ENCODE data around the gene SERPINA9. TPM values are rescaled to one million over a fixed set of nuclear protein-coding genes. Genes with fewer than 3 reads are reported as not detected.
"Not testable (repeated sequence)": the region's sequence is repeated elsewhere in the genome, so short reads cannot be mapped to it uniquely, and the experiment has no call there.

Gene SERPINA9
- total RNA-seq, 1 donor from 2014 or later: not detected

DNA sequence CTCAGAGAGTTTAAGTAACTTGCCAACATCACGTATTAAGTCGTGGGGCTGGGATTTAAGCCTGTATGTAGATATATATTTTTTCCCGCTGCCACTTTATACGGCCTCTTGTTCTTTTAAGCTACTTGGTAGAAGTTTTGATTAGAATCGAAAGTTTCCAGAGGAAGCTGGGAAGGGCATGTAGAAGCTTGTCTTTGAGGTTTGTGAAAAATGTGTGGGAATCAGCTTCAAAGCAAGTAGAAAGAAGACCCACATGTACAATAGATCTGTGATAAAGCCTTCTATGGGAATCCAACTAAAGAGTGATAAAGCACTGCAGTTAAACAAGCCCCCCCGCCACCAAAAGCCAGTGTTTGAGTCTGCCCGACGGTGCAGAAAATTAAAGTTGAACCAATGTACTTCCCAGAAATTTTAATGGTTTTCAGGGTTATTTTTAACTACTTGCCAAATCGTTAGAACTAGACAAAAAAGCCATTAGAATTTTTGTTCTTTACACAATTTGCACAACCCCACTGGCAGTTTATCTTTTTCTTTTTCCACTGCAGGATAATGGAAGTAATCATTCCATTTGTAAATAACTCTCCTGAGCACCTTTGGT, 48.9 kb downstream of the SERPINA9 start:
- DNase-seq (ENCODE audit: low read depth in 2 of 2): no peak

DNA sequence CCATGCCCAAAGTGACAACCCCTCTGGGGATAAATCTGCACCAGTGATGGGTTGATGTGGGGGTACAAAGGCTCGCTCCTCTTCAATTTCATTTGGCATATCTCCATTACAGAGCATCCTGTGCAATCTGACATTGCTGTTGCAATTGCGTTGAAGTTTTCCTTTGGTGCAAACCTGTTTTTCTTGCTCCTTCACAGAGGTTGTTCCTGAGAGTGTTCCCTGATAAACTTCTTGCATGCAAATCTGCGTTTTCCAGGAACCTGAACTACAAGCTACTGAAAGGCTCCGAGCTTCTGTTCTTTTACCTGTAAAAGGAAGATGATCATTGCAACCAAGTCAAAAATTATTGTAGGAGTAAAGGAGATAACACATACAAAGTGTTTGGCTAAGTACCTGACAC, 49.5 kb downstream of the SERPINA9 start:
- no peak for DNase-seq (ENCODE audit: low read depth in 2 of 2)

DNA sequence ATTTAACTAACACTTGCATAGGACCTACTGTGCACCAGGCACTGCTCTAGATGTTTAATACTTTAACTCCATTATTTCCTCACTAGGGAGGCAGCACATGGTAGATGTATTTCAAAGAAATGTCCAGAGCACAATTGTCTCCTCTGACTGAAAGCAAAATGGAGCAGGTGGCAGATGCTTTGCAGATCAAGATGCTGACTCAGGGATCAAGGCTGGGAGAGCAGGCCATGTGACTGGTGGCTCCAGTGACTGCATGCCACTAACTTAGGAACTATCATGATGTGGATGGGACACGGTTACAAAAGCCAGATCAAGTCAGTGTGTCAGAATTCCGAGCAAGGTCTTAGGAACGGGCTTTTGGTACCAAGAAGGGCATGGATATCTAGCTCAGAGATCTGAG, 51.6 kb downstream of the SERPINA9 start:
- DNase-seq (ENCODE audit: low read depth in 2 of 2): no peak

DNA sequence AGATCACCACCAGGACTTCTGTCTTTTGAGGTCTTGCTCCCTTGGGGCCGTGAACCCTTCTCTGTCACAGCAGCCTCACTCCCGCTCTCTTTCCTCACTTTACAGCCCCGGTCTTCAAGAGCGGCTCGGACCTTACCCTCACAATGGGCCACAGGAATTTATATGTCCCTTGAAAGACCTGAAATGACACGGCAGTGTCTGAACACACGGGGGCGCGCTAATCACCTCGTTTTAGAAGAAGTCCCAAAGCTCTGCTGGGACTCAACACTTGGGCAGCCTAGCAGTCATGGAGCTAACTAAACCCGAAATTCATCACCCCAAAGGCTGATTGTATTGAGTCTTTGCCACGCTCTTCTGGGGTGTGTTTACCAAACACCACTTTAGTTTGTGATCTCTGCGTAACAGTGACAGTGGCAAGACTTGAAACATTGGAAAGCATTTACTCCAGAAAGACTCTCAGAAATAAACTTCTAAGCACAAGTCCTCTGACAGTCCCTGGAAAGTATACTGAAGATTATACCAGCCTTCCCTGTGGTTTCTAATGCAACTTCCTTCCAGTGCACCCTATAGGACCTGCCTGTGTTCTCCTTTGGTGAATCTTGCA, 52.4 kb downstream of the SERPINA9 start:
- DNase-seq (ENCODE audit: low read depth in 2 of 2): peak; percentile 58 to 65

DNA sequence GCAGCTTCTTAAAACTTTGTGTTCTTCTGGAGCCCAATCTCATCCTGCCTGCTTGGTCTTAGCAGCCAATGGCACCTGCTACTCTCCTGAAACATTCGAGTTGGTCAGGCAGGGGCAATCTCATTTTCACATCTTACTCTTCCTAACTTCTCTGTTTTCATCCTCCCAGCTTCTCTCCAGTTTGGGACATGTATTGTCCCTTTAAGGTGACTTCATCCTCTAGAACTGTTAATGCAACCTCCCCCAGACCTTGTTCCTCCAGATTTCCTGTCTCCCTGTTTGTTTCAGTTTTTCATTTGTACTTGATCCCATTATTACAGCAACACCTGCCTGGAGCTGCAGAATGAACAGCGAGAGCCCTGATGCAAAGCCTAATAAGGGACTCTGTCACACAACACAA, 54.7 kb downstream of the SERPINA9 start:
- no peak for DNase-seq (ENCODE audit: low read depth in 2 of 2)

DNA sequence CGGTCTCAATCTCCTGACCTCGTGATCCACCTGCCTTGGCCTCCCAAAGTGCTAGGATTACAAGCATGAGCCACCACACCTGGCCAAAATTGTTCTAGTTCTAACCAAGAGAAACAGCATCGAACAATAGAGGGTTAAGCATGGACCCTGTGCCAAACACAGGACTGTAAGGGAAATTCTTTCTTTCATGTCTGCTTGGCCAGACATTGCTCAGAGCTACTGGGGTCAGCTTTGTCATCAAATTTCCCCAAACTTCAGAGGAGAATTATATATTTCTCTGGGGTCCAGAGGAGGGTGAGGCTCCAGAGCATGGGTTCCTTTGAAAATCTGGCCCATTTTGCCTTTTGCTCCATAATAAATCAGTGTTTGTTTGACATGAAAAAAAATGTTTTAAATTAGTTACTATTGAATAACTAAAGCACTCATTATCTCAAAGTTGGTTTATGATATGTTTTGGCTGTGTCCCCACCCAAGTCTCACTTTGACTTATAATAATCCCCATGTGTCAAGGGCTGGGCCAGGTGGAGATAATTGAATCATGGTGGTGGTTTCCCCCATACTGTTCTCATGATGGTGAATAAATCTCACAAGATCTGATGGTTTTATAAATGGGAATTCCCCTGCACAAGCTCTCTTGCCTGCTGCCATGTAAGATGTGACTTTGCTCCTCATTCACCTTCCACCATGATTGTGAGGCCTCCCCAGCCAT, 58.3 kb downstream of the SERPINA9 start:
- not testable (repeated sequence) for DNase-seq (ENCODE audit: low read depth in 2 of 2)

Other genes starting within 250 kb of the SERPINA9 start
- not detected in 2 replicates for gene SERPINA10, start 182.9 kb downstream of the SERPINA9 start, total RNA-seq
- gene SERPINA6, start 152.9 kb downstream of the SERPINA9 start, total RNA-seq: not detected in 2 replicates
- not detected in 2 replicates for gene SERPINA2, start 109.5 kb downstream of the SERPINA9 start, total RNA-seq
- gene SERPINA1, start 87.6 kb downstream of the SERPINA9 start, total RNA-seq: not detected in 2 replicates
- gene SERPINA11, start 23.4 kb downstream of the SERPINA9 start, total RNA-seq: not detected in 2 replicates
- gene SERPINA12, start 33.3 kb upstream of the SERPINA9 start, total RNA-seq: not detected in 2 replicates
- not detected in 2 replicates for gene SERPINA4, start 85.2 kb upstream of the SERPINA9 start, total RNA-seq
- under 0.01 and 0.22 TPM in 2 replicates for gene SERPINA5, start 105.2 kb upstream of the SERPINA9 start, total RNA-seq
- gene SERPINA3, start 136.2 kb upstream of the SERPINA9 start, total RNA-seq: under 0.01 TPM in 1 of 2 replicates, not detected in the other